ENCODE results near the gene RAB10.

DNA sequence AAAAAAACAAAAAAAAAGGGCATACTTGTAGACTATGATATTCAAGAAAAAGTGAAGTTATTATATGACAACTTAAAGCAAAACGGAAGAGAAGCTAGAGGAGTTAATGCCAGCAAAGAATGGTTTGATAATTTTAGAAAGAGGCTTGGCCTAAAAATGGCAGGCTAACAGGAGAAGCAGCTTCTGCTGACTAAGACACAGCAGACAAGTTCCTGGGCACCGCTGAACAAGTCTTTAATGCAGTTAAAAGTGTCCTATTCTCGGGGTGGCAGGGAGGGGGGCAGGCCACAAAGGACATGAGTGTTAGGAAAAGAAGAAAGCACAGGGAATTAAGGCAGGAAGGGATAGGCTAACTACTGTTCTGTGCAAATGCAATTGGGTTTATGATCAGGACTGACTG, 88.7 kb downstream of the RAB10 start:
- TF ChIP-seq, protein P1, sequence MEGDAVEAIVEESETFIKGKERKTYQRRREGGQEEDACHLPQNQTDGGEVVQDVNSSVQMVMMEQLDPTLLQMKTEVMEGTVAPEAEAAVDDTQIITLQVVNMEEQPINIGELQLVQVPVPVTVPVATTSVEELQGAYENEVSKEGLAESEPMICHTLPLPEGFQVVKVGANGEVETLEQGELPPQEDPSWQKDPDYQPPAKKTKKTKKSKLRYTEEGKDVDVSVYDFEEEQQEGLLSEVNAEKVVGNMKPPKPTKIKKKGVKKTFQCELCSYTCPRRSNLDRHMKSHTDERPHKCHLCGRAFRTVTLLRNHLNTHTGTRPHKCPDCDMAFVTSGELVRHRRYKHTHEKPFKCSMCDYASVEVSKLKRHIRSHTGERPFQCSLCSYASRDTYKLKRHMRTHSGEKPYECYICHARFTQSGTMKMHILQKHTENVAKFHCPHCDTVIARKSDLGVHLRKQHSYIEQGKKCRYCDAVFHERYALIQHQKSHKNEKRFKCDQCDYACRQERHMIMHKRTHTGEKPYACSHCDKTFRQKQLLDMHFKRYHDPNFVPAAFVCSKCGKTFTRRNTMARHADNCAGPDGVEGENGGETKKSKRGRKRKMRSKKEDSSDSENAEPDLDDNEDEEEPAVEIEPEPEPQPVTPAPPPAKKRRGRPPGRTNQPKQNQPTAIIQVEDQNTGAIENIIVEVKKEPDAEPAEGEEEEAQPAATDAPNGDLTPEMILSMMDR (conservative IDR thresholded peaks at IDR 0.05), result no peak
- TF ChIP-seq ZFX (IDR thresholded peaks at IDR 0.05), result no peak

All from C4-2B (cell line).